GM18502 (cell line): ENCODE data around the gene DOK1.

Experiments
- ATAC-seq: cut with Tn5 transposase; IDR thresholded peaks from one replicate; pipeline ENCODE4 v1.9.1; 2021; ENCODE audit warnings: mild to moderate bottlenecking; ENCODE audit not compliant: unreplicated experiment, poor library complexity

DOK1 gene

DNA sequence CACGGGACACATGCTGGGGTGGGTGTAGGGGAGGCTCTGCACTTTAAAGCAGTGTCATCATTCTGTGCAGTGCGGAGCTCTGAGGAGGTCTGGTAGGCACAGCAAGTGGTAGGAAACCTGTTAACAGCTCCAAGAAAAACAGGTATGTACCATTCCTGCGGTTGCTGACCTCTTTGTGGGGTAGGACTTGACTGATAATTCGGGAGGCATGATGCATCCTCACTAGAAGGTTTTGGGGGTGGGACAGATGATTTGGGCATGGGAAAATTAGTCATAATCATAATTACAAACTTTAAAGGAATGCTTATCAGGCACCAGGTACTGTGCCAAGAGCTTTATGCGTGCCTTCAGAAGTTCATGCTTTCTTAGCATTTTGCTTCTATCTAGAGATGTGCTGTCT, 9.7 kb downstream of the DOK1 start:
- no peak for ATAC-seq

DNA sequence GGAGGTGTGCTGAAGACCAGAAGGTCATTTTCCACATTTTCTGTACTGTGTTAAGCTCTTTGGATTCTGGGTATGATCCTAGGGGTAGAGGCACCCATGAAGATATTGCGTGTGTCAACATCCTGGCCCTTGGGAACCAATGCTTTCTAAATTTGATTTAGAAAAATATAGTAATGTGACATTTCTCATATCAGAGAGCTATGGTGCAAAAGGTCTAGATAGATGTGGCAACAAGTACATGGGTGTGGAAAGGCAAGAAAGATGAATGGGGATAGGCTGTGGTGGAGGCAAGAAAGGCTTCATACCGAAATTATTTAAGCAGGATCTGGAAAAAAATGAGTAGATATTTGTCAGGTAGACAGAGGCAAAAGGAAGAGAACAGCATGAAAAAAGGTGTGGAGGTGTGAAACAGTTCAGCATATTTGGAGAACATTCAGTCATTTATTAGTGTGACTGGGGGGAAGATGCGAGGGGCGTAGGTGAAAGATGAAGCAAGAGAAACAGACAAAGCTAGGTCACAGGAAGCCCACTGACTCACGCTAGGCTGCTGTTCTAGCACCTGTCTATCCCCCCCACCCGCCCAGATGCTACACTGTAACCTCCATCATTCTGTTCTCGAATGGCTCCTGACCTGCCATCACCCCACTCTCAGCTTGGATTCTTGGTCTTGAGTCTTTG, 11.7 kb downstream of the DOK1 start:
- ATAC-seq: peak; percentile 13

DNA sequence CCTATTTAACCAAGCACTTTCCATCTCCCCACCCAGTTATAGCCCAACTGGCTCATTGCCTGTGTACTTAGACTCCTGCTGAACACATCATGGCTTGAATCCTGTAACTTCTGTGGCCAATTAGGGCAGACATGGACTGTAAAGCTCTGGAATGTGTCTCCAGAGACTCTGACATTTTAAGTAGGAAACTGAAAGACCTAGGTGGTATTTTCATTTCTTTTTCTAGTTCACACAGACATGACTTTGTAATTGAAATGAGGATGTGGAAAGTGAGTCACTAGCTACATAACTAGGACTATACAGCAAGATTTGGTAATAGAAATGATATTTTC, 12.2 kb downstream of the DOK1 start:
- peak; percentile 32 for ATAC-seq

- ATAC-seq: no peak
These were observed 13.4 kb downstream of the DOK1 start for GRCh38 chr2:74567881-74568280.

DNA sequence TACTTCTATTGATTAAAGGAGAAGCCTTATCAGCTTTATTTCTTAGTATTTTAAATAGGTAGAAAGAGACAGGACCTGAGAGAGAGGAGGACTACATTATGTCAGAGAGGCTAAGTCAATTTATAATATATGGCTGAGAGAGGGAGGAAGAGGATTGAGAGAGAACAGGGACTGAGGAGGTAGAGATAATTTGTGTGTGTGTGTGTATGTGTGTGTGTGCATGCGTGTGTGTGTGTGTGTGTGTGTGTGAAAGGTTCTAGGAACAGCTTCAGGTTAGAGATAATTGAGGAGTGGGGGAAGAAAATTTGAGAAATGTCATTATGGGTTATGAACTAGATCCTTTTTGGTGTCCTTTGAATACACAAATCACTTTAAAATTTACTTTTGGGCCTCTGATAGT, 15.2 kb downstream of the DOK1 start:
- ATAC-seq: no peak

DNA sequence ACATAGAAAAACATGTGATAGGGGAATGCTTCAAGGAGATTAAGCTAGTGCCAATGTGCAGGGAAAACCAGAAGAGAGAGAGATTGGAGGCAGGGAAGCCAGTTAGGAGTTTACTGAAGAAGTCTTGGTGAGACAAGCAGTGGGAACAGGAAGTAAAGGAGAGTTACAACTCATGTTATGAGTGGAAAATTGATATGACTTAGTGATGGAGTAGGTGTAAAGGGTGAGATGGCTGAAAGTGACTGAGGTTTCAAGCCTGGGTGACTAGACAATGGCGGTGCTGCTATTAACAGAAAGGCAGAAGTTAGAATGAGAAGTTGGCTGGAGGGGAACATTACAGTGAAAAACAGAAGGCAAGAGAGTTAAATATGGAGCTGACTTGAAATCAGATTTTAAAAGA, 16.5 kb downstream of the DOK1 start:
- ATAC-seq: peak; percentile 73

DNA sequence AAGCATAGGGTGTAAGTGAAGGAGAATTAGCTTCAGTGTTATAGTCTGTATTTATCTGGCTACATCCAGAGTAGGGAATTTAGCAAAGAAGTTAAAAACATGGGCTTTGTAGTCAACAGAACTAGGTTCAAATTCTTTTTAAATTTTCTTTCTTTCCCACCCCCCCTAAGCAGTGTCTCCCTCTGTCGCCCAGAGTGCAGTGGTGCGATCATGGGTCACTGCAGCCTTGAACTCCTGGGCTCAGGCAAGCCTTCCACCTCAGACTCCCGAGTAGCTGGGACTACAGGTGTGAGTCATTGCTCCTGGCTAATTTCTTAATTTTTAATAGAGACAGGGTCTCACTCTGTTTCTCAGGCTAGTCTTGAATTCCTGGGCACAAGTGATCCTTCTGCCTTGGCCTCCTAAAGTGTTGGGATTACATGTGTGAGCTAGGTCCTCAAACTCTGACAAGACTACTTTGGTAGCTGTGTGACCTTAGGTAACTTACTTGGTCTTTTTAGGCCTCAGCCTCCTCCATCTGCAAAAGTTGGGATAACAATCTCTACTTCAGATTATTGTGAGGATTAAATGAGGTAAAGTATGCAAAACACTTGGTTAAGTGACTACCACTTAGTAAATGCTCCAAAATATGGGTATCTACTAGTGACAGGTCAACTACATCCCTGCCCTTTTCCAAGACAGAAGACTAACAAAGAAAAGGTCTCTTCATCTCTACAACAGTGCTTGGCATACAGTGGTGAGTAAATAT, 17.8 kb downstream of the DOK1 start:
- no peak for ATAC-seq

- ATAC-seq: peak; percentile 36
These were observed 19.4 kb downstream of the DOK1 start for GRCh38 chr2:74573747-74574562.

DNA sequence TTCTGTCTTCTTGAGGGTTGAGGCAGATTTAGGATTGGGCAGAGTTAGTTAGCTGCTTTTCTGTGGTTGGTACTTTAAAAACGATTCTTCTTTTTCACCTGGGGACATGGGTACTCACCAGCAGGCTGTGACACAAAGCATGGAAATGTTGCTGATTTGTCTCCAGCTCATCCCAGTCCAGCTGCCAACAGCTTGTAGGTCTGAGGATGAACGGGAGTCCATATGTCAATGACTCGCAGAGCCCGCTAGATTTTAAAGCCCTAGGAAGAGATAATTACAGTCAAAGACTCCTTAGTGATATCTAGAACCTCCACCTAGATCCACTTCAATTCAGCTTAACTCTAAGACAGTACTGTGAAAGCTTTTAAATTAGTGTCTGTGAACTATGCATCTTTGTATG, 20.8 kb downstream of the DOK1 start:
- ATAC-seq: no peak

- ATAC-seq: no peak
These were observed 21.8 kb downstream of the DOK1 start for GRCh38 chr2:74576211-74576862.

DNA sequence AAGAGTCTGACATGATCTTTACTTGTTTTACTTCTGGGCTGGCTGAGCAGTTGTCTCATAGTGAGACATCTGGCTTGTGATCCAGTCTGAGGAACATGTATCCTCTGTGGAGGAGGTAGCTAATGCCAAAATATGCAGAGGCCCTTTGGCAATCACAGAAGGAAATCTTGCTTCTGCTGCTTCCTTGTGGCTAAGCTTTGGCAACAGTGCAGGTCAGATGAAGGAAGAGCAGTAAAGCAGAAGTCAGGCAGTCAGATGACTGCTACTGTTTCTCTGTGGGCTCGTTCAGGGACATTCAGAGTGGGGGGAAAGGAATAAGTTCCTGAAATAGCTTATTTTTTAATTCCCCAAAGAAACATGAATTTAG, 22.3 kb downstream of the DOK1 start:
- ATAC-seq: peak; percentile 16

GRCh38 chr2:74577448-74577847, 22.9 kb downstream of the DOK1 start:
- ATAC-seq: peak; percentile 56

DNA sequence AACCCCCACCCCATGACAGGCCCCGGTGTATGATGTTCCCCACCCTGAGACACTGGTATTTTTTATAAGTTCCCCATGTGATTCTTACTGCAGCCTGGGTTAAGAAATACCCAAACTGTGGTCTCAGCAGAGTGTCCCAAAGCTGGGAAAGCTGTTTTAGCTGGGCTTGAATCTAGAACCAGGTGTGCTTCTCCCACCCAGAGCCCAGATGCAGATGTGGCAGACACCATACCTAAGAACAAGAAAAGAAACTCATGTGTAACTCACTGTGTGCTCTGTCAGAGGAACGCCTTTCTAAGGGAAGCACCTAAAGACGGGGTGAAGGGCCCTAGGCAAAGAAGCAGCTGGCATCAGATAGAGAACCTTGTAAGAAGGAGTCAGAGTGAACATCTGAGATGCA, 23.9 kb downstream of the DOK1 start:
- ATAC-seq: peak; percentile 56

- ATAC-seq: no peak
These were observed 26.9 kb downstream of the DOK1 start for GRCh38 chr2:74581463-74581862.

- no peak for ATAC-seq
These were observed 27.7 kb downstream of the DOK1 start for GRCh38 chr2:74582184-74582583.

DNA sequence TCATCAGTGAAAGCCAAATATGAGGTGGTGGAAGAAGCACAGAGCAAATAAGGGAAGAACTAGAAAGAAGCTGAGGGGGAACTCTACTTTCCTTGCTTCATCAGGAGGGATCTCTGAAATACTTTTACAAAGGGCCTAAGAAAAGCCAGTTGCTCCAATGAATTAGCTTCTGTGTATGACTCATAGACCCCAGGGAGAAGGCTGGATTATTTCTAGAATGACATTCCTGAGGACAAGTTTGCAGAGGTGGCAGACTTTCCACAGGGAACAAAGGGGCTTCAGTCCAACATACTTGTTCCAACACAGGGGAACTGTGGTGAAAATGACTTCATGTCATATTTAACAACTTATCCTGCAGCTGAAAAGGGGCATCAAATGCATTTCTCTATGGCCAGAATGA, 29.0 kb downstream of the DOK1 start:
- no peak for ATAC-seq

DNA sequence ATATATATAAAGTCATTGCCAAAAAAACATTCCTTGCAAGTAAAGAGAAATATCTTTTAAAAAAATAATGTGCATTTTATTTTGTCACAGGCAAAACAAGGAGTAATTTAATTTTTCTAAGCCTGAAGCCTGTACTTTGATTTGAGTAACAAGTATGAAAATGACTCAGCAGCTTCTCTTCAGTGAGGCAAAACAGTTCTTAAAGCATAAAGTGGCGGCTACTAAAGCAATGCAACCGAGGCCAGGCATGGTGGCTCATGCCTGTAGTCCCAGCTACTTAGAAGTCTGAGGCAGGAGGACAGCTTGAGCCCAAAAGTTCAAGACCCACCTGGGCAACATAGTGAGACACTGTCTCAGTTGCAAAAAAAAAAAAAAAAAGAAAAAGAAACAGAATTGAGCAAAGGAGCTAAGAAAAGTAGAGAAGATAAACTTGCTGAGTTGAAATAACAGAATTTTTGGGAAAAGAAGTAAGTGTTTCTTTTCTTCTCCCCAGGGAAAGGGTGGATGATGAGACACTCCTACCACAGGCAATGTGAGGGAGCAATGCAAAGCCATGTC, 29.6 kb downstream of the DOK1 start:
- ATAC-seq: peak; percentile 67

DNA sequence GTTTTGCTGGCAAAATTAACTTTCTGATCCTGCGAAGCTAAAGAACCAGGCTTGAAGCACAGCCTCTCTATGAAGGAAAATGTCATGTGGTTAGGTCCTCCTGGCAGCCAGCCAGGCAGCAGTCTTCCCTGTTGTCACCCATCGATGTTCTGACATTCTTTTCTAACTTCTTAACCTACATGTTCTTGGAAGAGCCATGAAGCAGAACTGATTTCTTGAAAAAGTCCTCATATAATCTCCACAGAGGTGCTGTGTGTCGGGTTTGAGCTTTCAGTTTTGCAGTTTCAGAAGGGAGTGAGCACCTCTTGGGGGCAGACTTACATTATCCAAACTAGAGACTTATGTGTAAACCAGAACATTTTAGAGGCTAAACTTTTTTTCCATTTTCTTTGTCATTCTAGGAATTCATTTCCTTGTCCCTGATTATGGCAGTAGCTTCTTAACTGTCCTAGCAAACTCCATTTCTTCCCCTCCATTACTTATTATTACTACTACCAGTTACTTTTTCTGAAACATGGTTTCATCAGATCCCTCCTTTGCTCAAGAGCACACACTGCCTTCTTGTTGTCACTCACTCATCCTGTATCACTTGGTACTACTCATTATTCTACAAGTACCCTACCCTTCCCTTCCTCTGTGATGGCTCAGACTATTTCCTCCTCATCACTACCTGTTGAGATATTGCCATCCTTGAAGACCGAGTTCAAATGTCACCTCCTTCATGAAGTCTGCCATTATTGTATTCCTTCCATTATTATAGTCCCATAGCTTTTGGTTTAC, 31.1 kb downstream of the DOK1 start:
- ATAC-seq: no peak

GRCh38 chr2:74587664-74588277, 33.3 kb downstream of the DOK1 start:
- ATAC-seq: peak; percentile 59
